HG03558 (cell line): ENCODE data around the gene C9orf85.
"Not testable (repeated sequence)": the region's sequence is repeated elsewhere in the genome, so short reads cannot be mapped to it uniquely, and the experiment has no call there.

Source experiments
- ATAC-seq: cut with Tn5 transposase; IDR thresholded peaks from one replicate; pipeline ENCODE4 v1.9.1; 2021; ENCODE audit warnings: moderate number of reproducible peaks; ENCODE audit not compliant: unreplicated experiment; ENCODE audit errors: extremely low read depth

C9orf85 gene

GRCh38 chr9:71986900-71987299 is 75.5 kb downstream of the C9orf85 start:
- no peak for ATAC-seq

- ATAC-seq, result no peak
Measured at GRCh38 chr9:71987471-71988371, 76.3 kb downstream of the C9orf85 start.

- no peak for ATAC-seq
Measured at GRCh38 chr9:71990466-71990865, 79.0 kb downstream of the C9orf85 start.

- no peak for ATAC-seq
Measured at GRCh38 chr9:72005451-72005850, 94.0 kb downstream of the C9orf85 start.

- no peak for ATAC-seq
Measured at GRCh38 chr9:72006501-72006900, 95.1 kb downstream of the C9orf85 start.

GRCh38 chr9:72007726-72008125 is 96.3 kb downstream of the C9orf85 start:
- ATAC-seq, result not testable (repeated sequence)

GRCh38 chr9:72012646-72013045 is 101.2 kb downstream of the C9orf85 start:
- ATAC-seq, result no peak

GRCh38 chr9:72013292-72013760 is 101.9 kb downstream of the C9orf85 start:
- no peak for ATAC-seq

- no peak for ATAC-seq
Measured at GRCh38 chr9:72022841-72023240, 111.4 kb downstream of the C9orf85 start.
